OCI-M2 (cell line): Measurements from ENCODE around the gene GTF2A1L.

ENCODE experiments used
- DNase-seq: peaks from one replicate; lab custom pipeline; 2025; ENCODE audit not compliant: unreplicated experiment; lab: John Stamatoyannopoulos, UW

GTF2A1L gene

GRCh38 chr2:48728840-48729239, 111.2 kb downstream of the GTF2A1L start:
- no peak for DNase-seq
